GM18867 (cell line): ENCODE results near the gene IL1B.

Source experiments
- ATAC-seq: cut with Tn5 transposase; IDR thresholded peaks from one replicate; pipeline ENCODE4 v1.9.1; 2021; ENCODE audit warnings: mild to moderate bottlenecking, moderate library complexity; ENCODE audit not compliant: unreplicated experiment

IL1B gene

DNA sequence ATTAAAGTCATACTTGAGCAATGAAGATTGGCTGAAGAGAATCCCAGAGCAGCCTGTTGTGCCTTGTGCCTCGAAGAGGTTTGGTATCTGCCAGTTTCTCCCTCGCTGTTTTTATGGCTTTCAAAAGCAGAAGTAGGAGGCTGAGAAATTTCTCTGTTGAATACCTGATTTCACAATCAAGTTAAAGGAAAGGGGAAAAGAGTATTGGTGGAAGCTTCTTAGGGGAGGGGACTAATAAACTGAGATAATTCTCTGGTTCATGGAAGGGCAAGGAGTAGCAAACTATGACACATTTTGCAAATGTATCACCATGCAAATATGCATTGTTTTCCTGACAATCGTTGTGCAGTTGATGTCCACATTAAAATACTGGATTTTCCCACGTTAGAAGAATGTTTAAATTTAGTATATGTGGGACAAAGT, at the start of gene IL1B:
IL1B (minus strand) TSS at position 85 of the 423 bp plus-strand sequence. CDS start 550 bp downstream, outside the sequence.
- ATAC-seq: no peak

GRCh38 chr2:112886291-112886690, 49.7 kb upstream of the IL1B start:
- ATAC-seq: no peak

DNA sequence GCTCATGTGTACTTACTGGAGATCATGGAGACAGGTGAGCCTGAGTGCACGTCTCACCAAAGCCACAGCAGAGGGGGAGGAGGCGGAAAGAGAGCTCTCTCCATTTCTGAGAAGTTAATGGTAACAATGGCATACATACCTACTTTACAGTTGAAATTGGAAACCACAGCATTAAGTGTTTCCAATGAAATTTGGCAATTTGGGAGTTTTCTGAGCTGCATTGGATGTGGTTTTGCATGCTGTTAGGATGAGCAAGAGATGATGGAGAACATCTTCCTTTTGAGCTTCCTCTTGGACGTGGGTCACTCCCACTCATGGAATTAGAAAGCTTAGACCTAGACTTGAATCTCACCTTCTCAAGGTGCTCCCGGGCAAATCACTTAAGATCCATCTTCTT, 48.9 kb upstream of the IL1B start:
- no peak for ATAC-seq

DNA sequence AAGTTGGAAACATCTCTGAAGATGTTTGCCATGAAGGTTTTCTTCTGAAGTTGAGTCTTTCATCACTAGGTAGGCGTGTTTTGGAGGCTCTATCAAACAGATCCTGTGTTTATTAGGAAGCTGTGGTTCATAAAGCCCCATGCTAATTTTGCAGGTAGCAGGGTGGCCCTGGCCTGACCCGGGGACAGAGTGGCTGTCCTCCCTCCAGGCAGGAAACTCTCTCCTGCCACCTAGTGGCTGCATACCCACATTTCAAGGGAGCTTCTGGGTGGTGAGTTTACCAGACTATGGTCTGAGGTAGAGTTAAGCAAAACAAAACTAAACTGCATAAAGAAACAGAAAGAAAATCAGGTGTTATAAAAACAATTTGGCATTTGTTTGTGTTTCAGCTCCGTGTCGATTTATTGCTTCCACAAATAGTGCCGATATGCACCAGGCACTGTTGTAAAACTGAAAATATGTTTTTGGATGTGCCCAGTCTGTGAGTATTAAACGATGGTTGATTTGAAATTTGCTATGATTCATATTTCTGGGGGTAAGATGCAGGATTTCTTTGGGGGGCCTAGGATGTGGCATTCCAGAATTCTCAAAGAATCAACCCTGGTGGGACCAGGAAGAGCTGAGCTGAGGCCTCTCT, 48.4 kb upstream of the IL1B start:
- peak; percentile 74 for ATAC-seq

DNA sequence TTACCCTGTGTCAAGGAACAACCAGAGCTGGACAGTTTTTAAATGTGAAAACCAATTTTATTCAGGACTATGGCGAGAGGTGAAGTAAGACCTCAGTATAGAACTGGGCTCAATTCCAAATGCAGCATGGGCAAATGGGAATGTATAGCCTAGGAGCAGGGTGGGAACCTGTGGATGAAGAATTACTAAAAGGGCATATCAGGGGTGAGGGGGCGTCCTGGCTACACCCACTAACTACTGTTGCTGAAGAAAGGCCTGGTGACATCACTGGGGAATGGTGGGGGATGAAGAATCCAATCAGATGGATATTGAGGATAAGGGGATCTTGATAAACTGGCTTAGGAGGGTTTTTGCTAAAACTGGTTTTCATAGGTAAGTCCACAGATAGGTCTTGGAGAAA, 47.1 kb upstream of the IL1B start:
- ATAC-seq: no peak

- ATAC-seq: peak; percentile 70
Measured at GRCh38 chr2:112881217-112881985, 44.8 kb upstream of the IL1B start.

DNA sequence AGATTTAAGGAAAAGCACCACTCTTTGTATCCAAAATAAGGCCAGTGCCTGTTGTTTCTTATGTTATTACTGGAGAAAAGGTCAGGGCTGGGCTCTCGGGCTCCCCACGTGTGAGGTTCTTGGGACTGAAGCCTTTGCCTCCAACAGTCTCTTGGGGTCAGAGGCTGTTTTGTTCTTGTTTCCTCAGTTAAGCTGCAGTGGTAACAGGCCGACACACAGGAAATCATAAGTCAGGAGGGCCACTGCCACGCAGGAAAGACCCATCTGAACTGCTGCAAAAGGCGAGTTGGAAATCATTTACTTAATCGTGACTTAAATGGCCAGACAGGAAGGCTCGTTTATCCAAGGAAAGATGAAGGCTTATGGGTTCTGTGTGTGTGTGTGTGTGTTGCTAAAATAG, 44.1 kb upstream of the IL1B start:
- no peak for ATAC-seq

GRCh38 chr2:112880091-112880531, 43.5 kb upstream of the IL1B start:
- ATAC-seq: no peak

- ATAC-seq: no peak
Measured at GRCh38 chr2:112879491-112880041, 43.0 kb upstream of the IL1B start.

DNA sequence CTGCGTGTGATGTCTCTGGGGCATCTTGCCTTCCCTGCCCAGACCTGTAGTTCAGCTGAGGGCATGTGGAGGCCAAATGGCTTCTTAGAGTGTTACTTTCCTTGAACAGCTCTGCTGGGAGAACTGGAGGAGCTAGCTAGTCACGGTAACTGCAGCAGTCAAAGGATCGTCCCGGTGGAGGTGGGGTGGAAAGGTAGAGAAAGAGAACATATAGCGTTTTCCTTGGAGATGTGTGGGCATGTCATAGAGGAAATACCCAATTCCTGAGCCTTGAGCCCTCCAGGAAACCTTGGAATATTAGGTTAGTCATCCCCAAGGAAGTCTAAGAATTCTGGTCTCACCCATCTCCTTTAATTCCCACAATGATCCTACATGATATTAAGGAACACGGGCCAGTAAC, 40.8 kb upstream of the IL1B start:
- no peak for ATAC-seq

- no peak for ATAC-seq
Measured at GRCh38 chr2:112876971-112877361, 40.4 kb upstream of the IL1B start.

DNA sequence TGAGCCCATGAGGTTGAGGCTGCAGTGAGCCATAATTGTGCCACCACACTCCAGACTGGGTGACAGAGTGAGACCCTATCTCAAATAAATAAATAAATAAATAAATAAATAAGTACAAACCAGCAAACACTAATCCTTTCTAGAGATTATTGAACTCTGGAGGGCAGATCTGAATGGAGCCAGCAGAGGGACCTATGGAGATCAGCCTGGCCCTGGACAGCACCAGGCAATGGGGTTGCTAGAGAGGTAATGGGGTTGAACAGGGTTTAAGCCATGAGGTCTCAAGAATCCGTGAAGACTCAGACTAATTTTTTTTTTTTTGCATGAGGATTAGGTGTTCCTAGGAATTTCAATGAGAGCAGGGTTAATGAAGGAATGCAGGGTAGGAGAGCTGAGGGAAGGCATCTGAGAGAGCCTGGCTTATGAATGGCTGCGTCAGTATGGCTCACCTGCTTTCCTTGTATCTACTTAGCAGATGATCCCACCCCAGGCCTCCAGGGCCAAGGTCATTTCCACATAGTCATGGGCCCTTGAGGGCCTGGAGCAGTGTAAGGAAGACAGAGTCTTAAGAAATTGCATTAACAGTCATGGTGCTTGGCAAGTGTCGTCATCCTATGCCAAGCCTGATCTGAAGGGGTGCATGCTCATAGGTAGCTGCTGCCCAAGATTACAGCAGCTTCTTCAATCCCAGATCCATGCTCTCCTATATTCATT, 39.8 kb upstream of the IL1B start:
- ATAC-seq: no peak

GRCh38 chr2:112870841-112871835, 34.6 kb upstream of the IL1B start:
- ATAC-seq: no peak

DNA sequence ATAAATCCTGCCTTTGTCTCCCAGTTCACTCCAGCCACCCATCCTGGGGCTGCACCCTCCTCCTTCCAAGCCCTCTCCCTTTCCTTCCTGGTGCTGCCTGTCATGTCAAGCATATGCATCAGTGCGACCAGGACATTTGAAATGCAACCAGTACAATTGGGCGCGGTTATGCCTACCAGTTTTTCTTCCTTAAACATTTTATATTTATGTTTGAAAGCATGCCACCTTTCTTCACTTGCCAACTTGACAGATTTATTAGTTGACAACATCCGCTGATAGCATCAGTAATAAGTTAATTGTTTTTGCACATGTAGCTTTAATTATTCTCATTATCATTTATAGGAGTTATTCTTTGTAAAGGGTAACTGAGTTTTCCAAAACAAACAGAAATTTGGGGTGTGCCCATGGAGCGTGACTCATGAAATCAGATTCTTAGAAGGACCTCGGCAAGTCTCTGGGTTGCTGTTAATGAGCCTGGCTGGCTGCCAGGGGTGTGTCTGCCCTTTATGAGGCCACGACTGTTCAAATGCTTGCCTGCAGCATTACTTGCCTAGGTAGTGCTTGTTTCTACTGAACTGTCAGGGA, 32.8 kb upstream of the IL1B start:
- no peak for ATAC-seq

GRCh38 chr2:112867701-112868631, 31.4 kb upstream of the IL1B start:
- ATAC-seq: no peak

DNA sequence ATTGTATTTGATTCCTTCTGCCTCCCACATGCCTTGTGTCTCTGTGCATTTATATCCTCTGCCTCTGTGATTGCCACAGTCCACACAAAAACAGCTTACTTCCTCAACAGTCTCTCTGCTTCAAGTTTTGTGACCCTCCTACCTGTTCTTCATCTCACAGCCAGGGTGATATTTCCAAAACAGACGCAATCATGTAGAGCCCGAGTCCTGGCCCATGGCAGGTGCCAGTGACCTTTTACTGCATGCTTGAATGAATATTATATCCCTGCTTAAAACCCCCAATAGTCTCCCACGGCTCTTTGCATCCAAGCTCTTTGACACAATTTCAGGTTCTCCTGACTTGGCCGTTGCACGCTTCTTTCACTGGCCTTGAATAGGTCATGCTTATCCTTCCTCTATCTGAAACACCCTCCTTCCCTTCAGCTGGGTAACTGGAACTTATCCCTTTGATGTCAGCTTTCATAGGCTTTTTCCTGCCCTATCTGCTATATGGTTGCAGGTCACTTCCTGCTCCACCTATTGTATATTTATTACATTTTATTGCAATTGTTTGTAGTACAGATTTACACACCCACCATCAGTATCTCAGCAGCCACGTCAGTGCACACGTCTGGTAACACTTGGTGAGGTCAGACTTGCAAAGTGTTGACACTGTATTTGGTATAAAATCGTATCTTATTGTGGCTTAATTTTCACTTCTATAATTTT, 29.7 kb upstream of the IL1B start:
- no peak for ATAC-seq

DNA sequence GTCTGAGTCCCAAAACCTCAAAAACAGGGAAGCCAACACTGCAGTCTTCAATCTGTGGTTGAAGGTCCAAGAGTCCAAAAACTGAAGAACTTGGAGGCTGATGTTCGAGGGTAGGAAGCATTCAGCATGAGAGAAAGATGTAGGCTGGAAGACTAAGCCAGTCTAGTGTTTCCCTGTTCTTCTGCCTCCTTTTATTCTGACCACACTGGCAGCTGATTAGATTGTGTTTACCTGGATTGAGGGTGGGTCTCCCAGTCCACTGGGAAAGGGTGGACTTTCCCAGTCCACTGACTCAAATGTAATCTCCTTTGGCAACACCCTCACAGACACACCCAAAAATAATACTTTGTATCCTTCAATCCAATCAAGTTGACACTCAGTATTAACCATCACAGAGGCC, 27.5 kb upstream of the IL1B start:
- no peak for ATAC-seq
